HL-60 (cell line): ENCODE measurements around the gene TMEM63A.
"Not testable (repeated sequence)": the region's sequence is repeated elsewhere in the genome, so short reads cannot be mapped to it uniquely, and the experiment has no call there.

ENCODE experiments used
- DNase-seq, 2 experiments: peaks; one replicate each; pipeline ENCODE4 v3.0.0-alpha.2; 2010 to 2020; ENCODE audit warnings: low read depth in 1 of 2, low spot score in 1 of 2
- H3K27ac ChIP-seq: fragments of 250-450 bp; sonication (Bioruptor Pico); replicated peaks from 2 replicates; pipeline ENCODE4 v1.5.1; 2020; ENCODE audit warnings: mild to moderate bottlenecking, moderate library complexity
- H3K27me3 ChIP-seq: fragments of 250-450 bp; sonication (Bioruptor Pico); 2 replicates; pipeline ENCODE4 v1.5.1; 2021; ENCODE audit warnings: mild to moderate bottlenecking, moderate library complexity; ENCODE audit not compliant: insufficient read depth, poor library complexity, severe bottlenecking
- H3K4me3 ChIP-seq: replicated peaks from 2 replicates; pipeline ENCODE4 v1.5.1; 2011; ENCODE audit warnings: mild to moderate bottlenecking, control low read depth, low read length; ENCODE audit not compliant: insufficient read depth
- GABPA ChIP-seq: IDR thresholded peaks from 2 replicates; pipeline ENCODE4 v1.6.1; 2012; ENCODE audit warnings: low read depth
- POLR2AphosphoS5 ChIP-seq: IDR thresholded peaks from 2 replicates; pipeline ENCODE4 v1.6.1; 2012; ENCODE audit warnings: low read depth
- REST ChIP-seq: IDR thresholded peaks from 2 replicates; pipeline ENCODE4 v1.6.1; 2012; ENCODE audit warnings: low read depth; ENCODE audit not compliant: insufficient replicate concordance
- SPI1 ChIP-seq: IDR thresholded peaks from 2 replicates; pipeline ENCODE4 v1.6.1; 2012; ENCODE audit warnings: low read depth, mild to moderate bottlenecking, borderline replicate concordance
- TF ChIP-seq, protein P1 (sequence below): IDR thresholded peaks from one replicate; pipeline ENCODE4 v1.5.1; 2011; ENCODE audit warnings: low read length, control low read depth, inconsistent platforms; ENCODE audit not compliant: insufficient read depth

Gene TMEM63A

GRCh38 chr1:225812488-225813213 lies 69.5 kb downstream of the TMEM63A start:
- H3K4me3 ChIP-seq: no peak overlapping the region
- DNase-seq: no peak
- no peak overlapping the region for H3K27ac ChIP-seq
- H3K27me3 ChIP-seq: no peaks in the 10 kb centered on the region
- TF ChIP-seq SPI1 (no peak), REST (no peak), POLR2AphosphoS5 (no peak), GABPA (no peak)
- TF ChIP-seq, protein P1, sequence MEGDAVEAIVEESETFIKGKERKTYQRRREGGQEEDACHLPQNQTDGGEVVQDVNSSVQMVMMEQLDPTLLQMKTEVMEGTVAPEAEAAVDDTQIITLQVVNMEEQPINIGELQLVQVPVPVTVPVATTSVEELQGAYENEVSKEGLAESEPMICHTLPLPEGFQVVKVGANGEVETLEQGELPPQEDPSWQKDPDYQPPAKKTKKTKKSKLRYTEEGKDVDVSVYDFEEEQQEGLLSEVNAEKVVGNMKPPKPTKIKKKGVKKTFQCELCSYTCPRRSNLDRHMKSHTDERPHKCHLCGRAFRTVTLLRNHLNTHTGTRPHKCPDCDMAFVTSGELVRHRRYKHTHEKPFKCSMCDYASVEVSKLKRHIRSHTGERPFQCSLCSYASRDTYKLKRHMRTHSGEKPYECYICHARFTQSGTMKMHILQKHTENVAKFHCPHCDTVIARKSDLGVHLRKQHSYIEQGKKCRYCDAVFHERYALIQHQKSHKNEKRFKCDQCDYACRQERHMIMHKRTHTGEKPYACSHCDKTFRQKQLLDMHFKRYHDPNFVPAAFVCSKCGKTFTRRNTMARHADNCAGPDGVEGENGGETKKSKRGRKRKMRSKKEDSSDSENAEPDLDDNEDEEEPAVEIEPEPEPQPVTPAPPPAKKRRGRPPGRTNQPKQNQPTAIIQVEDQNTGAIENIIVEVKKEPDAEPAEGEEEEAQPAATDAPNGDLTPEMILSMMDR: no peak

DNA sequence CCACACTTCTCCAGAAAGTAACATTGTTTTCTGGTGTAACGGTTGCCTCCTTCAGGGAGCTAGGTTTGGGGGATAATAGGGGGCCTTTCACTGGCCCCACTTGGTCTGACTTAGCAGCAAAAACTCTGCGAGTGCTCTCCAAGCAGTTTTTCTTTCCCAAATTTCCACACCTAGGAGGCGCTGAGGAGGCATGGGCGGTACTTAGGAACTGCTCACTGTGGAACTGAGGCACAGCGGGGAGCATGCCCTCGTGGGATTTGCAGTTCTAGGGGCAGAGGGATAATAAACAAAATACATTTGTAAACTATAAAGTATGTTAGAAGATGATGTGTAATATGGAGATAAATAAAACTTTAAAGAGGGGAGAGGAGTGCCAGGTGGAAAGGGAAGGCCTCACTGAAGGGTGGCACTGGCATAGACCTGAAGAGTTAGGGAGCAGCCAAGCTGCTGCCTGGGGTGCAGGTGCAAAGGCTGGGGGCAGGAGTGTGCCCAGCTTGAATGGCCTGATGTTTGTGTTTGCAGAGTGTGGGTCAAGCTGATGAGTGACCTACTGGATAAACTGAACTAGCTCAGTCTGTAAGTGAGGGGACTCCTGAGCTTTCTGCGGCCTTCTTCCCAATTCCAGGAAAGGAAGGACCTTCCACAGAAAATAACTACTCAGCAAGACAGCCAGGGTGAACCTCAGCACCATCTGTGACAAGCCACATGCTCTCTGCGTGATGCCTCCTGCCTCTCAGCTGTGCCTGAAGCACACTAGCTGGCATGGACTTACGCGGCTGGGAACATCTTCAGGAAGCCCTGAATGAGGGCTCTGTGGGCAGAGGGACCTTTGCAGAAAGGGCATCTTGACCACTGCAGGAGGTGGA lies 70.3 kb downstream of the TMEM63A start:
- Histone ChIP-seq H3K4me3 (no peak overlapping the region), H3K27me3 (no peaks in the 10 kb centered on the region), H3K27ac (no peak overlapping the region)
- TF ChIP-seq SPI1 (no peak), REST (no peak), GABPA (no peak), POLR2AphosphoS5 (no peak)
- TF ChIP-seq, protein P1: no peak
- DNase-seq: no peak

GRCh38 chr1:225810579-225811538 lies 71.3 kb downstream of the TMEM63A start:
- DNase-seq: not testable (repeated sequence)

More at GRCh38 chr1:225810579-225811538, 71.3 kb downstream of the TMEM63A start:
- H3K4me3 ChIP-seq: peak overlapping the region; percentile 67
- H3K27me3 ChIP-seq, H3K27ac ChIP-seq: not testable (repeated sequence)
